ENCODE data around the gene SMARCAD1.

GRCh38 chr4:94214703-94215319 is 7.1 kb downstream of the SMARCAD1 start:
- TF ChIP-seq EZH2phosphoT487 (IDR thresholded peaks at IDR 0.05; ENCODE audit: low read depth) (no peak), CTCF (IDR thresholded peaks at IDR 0.05; ENCODE audit: low read depth, low read length) (no peak)

Data from OCI-LY3 (cell line).